ENCODE measurements around the gene SURF6.
A peak's percentile ranks its signal among the peaks of the same experiment; 100 is the strongest.
"Not testable (repeated sequence)": the region's sequence is repeated elsewhere in the genome, so short reads cannot be mapped to it uniquely, and the experiment has no call there.

Gene SURF6

GRCh38 chr9:133378408-133378962 is 42.5 kb upstream of the SURF6 start:
- no peaks in the 10 kb centered on the region for H4K20me1 ChIP-seq (ENCODE audit: insufficient read depth)
- H3K27me3 ChIP-seq (ENCODE audit: insufficient read depth, low read depth), result no peaks in the 10 kb centered on the region; the same call in 1 of the 2 replicates
- no peak overlapping the region for H3K4me3 ChIP-seq (IDR thresholded peaks at IDR 0.05; ENCODE audit: insufficient read depth, low read depth, low read length)
- H2AFZ ChIP-seq (ENCODE audit: low read depth), result no peak overlapping the region
- no peaks in the 10 kb centered on the region for H3K36me3 ChIP-seq (ENCODE audit: insufficient read depth)
- peaks cover 10% of the 10 kb centered on the region for H3K4me1 ChIP-seq (ENCODE audit: low read depth, poor library complexity, severe bottlenecking)
- H3K4me2 ChIP-seq, result no peak overlapping the region
- TF ChIP-seq CTCF (conservative IDR thresholded peaks at IDR 0.05; ENCODE audit: low read depth, low read length), result no peak
- peaks cover 22% of the 10 kb centered on the region for H3K79me2 ChIP-seq (ENCODE audit: insufficient read depth, low read depth)
- H3K9ac ChIP-seq, result no peak overlapping the region
- H3K27ac ChIP-seq, result no peak overlapping the region

- H3K27ac ChIP-seq, result no peak overlapping the region
- H3K27me3 ChIP-seq (ENCODE audit: insufficient read depth, low read depth), result no peaks in the 10 kb centered on the region; the same call in 1 of the 2 replicates
- no peaks in the 10 kb centered on the region for H4K20me1 ChIP-seq (ENCODE audit: insufficient read depth)
- H3K4me1 ChIP-seq (ENCODE audit: low read depth, poor library complexity, severe bottlenecking), result peaks cover 10% of the 10 kb centered on the region
- H3K9ac ChIP-seq, result no peak overlapping the region
- no peak overlapping the region for H3K4me2 ChIP-seq
- H2AFZ ChIP-seq (ENCODE audit: low read depth), result no peak overlapping the region
- no peak for TF ChIP-seq CTCF (conservative IDR thresholded peaks at IDR 0.05; ENCODE audit: low read depth, low read length)
- no peak overlapping the region for H3K4me3 ChIP-seq (IDR thresholded peaks at IDR 0.05; ENCODE audit: insufficient read depth, low read depth, low read length)
- H3K79me2 ChIP-seq (ENCODE audit: insufficient read depth, low read depth), result peaks cover 29% of the 10 kb centered on the region
- H3K36me3 ChIP-seq (ENCODE audit: insufficient read depth), result no peaks in the 10 kb centered on the region
Observed at GRCh38 chr9:133377721-133378216, 41.8 kb upstream of the SURF6 start.

GRCh38 chr9:133377280-133377679 is 41.3 kb upstream of the SURF6 start:
- not testable (repeated sequence) for H3K9ac ChIP-seq; H3K4me2 ChIP-seq; H3K36me3 ChIP-seq (ENCODE audit: insufficient read depth); H3K27ac ChIP-seq; H3K4me3 ChIP-seq (IDR thresholded peaks at IDR 0.05; ENCODE audit: insufficient read depth, low read depth, low read length); H4K20me1 ChIP-seq (ENCODE audit: insufficient read depth); H3K27me3 ChIP-seq (ENCODE audit: insufficient read depth, low read depth); H2AFZ ChIP-seq (ENCODE audit: low read depth)
- Histone ChIP-seq H3K4me1 (ENCODE audit: low read depth, poor library complexity, severe bottlenecking) (peaks cover 10% of the 10 kb centered on the region), H3K79me2 (ENCODE audit: insufficient read depth, low read depth) (peaks cover 34% of the 10 kb centered on the region)

GRCh38 chr9:133375724-133376654 is 40.0 kb upstream of the SURF6 start, which contains the start of the genes STKLD1 and SURF4:
TSS of gene STKLD1 (plus strand) at chr9:133376366. CDS start at chr9:133376474, 108 bp downstream.
TSS of gene SURF4 (minus strand) at chr9:133376060. CDS start at chr9:133375969, 91 bp downstream.
- Histone ChIP-seq H2AFZ (ENCODE audit: low read depth) (peak within 1 kb of the TSS; percentile 66), H4K20me1 (ENCODE audit: insufficient read depth) (no peaks in the 10 kb centered on the region), H3K36me3 (ENCODE audit: insufficient read depth) (no peaks in the 10 kb centered on the region), H3K4me1 (ENCODE audit: low read depth, poor library complexity, severe bottlenecking) (peaks cover 10% of the 10 kb centered on the region), H3K9ac (peak within 1 kb of the TSS; percentile 86), H3K4me2 (peak within 1 kb of the TSS; percentile 95), H3K27ac (peak within 1 kb of the TSS; percentile 76), H3K79me2 (ENCODE audit: insufficient read depth, low read depth) (peaks cover 47% of the 10 kb centered on the region), H3K4me3 (IDR thresholded peaks at IDR 0.05; ENCODE audit: insufficient read depth, low read depth, low read length) (no peak within 1 kb of the TSS), H3K27me3 (ENCODE audit: insufficient read depth, low read depth) (no peaks in the 10 kb centered on the region; the same call in 1 of the 2 replicates)
- no peak for TF ChIP-seq CTCF (conservative IDR thresholded peaks at IDR 0.05; ENCODE audit: low read depth, low read length)

Measured in KMS-11 (cell line).